Type B pancreatic cell (in vitro differentiated cells): ENCODE results near the gene TMEM139. TPM values are rescaled to one million over a fixed set of nuclear protein-coding genes. Genes with fewer than 3 reads are reported as not detected.

Experiments used
- DNase-seq: peaks from one replicate; pipeline ENCODE4 v3.0.0; 2021; ENCODE audit warnings: mixed read lengths; ENCODE audit not compliant: unreplicated experiment; ENCODE audit errors: extremely low spot score
- H3K27ac Mint-ChIP-seq: 2 replicates; pipeline ENCODE4 v1.8.0; 2021; ENCODE audit warnings: mild to moderate bottlenecking, mixed read lengths
- H3K27me3 Mint-ChIP-seq: 2 replicates; pipeline ENCODE4 v1.8.0; 2021; ENCODE audit warnings: mixed read lengths
- H3K36me3 Mint-ChIP-seq: 2 replicates; pipeline ENCODE4 v1.8.0; 2021; ENCODE audit warnings: mixed read lengths
- H3K4me1 Mint-ChIP-seq: one replicate; pipeline ENCODE4 v1.8.0; 2021; ENCODE audit warnings: mixed read lengths; ENCODE audit not compliant: unreplicated experiment
- H3K4me3 Mint-ChIP-seq: 2 replicates; pipeline ENCODE4 v1.8.0; 2021; ENCODE audit warnings: mild to moderate bottlenecking, mixed read lengths
- H3K9me3 Mint-ChIP-seq: 2 replicates; pipeline ENCODE4 v1.8.0; 2021; ENCODE audit warnings: mixed read lengths
- CTCF ChIP-seq: fragments of 200-600 bp; sonication (generic); conservative IDR thresholded peaks from 2 replicates; pipeline ENCODE4 v1.5.0; 2021; ENCODE audit warnings: antibody characterized with exemption, mild to moderate bottlenecking
- total RNA-seq: library from RNA; stranded (reverse); gene quantifications from 2 replicates; pipeline ENCODE4 v1.2.1, GENCODE V29; 2021; ENCODE audit warnings: low replicate concordance

Gene TMEM139
- total RNA-seq, 1 donor from 2014 or later, result 2.6 TPM

GRCh38 chr7:143323653-143324052, 38.9 kb downstream of the TMEM139 start:
- no peaks in the 10 kb centered on the region for H3K9me3 Mint-ChIP-seq
- peaks cover 29% of the 10 kb centered on the region for H3K4me1 Mint-ChIP-seq
- no peaks in the 10 kb centered on the region for H3K36me3 Mint-ChIP-seq
- DNase-seq, result no peak
- no peak overlapping the region for H3K4me3 Mint-ChIP-seq
- TF ChIP-seq CTCF, result peak; percentile 52
- H3K27me3 Mint-ChIP-seq, result no peaks in the 10 kb centered on the region
- peak overlapping the region; percentile 25 for H3K27ac Mint-ChIP-seq

- no peaks in the 10 kb centered on the region for H3K27me3 Mint-ChIP-seq
- H3K36me3 Mint-ChIP-seq, result no peaks in the 10 kb centered on the region
- H3K9me3 Mint-ChIP-seq, result no peaks in the 10 kb centered on the region
- no peak for TF ChIP-seq CTCF
- H3K4me1 Mint-ChIP-seq, result peaks cover 23% of the 10 kb centered on the region
- no peak overlapping the region for H3K4me3 Mint-ChIP-seq
- DNase-seq, result no peak
- H3K27ac Mint-ChIP-seq, result no peak overlapping the region
Measured at GRCh38 chr7:143325240-143325639, 40.5 kb downstream of the TMEM139 start.

GRCh38 chr7:143327903-143328302, 43.1 kb downstream of the TMEM139 start:
- no peak for TF ChIP-seq CTCF
- Mint-ChIP-seq H3K27ac (no peak overlapping the region), H3K4me1 (peaks cover 20% of the 10 kb centered on the region), H3K36me3 (no peaks in the 10 kb centered on the region), H3K27me3 (no peaks in the 10 kb centered on the region), H3K9me3 (no peaks in the 10 kb centered on the region), H3K4me3 (no peak overlapping the region)
- DNase-seq, result no peak

- Mint-ChIP-seq H3K4me1 (peaks cover 8% of the 10 kb centered on the region), H3K4me3 (no peak overlapping the region), H3K36me3 (no peaks in the 10 kb centered on the region), H3K9me3 (no peaks in the 10 kb centered on the region), H3K27me3 (no peaks in the 10 kb centered on the region), H3K27ac (no peak overlapping the region)
- no peak for TF ChIP-seq CTCF
- DNase-seq, result no peak
Measured at GRCh38 chr7:143329471-143330170, 44.9 kb downstream of the TMEM139 start.

GRCh38 chr7:143331179-143331801, 46.5 kb downstream of the TMEM139 start:
- H3K4me1 Mint-ChIP-seq, result no peaks in the 10 kb centered on the region
- H3K27me3 Mint-ChIP-seq, result peaks cover 5% of the 10 kb centered on the region
- H3K36me3 Mint-ChIP-seq, result no peaks in the 10 kb centered on the region
- no peak for DNase-seq
- no peak overlapping the region for H3K27ac Mint-ChIP-seq
- no peak for TF ChIP-seq CTCF
- H3K4me3 Mint-ChIP-seq, result no peak overlapping the region
- H3K9me3 Mint-ChIP-seq, result no peaks in the 10 kb centered on the region
